Aorta (tissue), 5 donors: Measurements from ENCODE around the gene TARM1. TPM values are rescaled to one million over a fixed set of nuclear protein-coding genes. Genes with fewer than 3 reads are reported as not detected.
A peak's percentile ranks its signal among the peaks of the same experiment; 100 is the strongest.

Source experiments
- ATAC-seq: fragments of 200-7000 bp; cut with Tn5 transposase; one replicate; pipeline ENCODE4 v1.9.1; 2022; ENCODE audit warnings: moderate library complexity; ENCODE audit not compliant: low FRiP score
- DNase-seq, 2 donors: peaks; one replicate each; pipeline ENCODE4 v3.0.0-alpha.2; 2020
- H3K27ac ChIP-seq, 2 donors: one replicate each; pipeline ENCODE4 v1.5.1; 2013; ENCODE audit warnings: low read length in 2 of 2, mild to moderate bottlenecking in 2 of 2, moderate library complexity in 2 of 2, control low read depth in 1 of 2, inconsistent platforms in 1 of 2, low read depth in 1 of 2
- H3K27me3 ChIP-seq, 2 donors: one replicate each; pipeline ENCODE4 v1.6.1; 2013; ENCODE audit warnings: control low read depth in 1 of 2, low read length in 1 of 2, mild to moderate bottlenecking in 1 of 2, moderate library complexity in 1 of 2; ENCODE audit not compliant: insufficient read depth in 2 of 2, control insufficient read depth in 1 of 2
- H3K36me3 ChIP-seq, 2 donors: one replicate each; pipeline ENCODE4 v1.6.1; 2013; ENCODE audit warnings: control low read depth in 1 of 2, low read length in 1 of 2, mild to moderate bottlenecking in 1 of 2; ENCODE audit not compliant: insufficient read depth in 2 of 2, control insufficient read depth in 1 of 2
- H3K4me1 ChIP-seq, 2 donors: one replicate each; pipeline ENCODE4 v1.6.1; 2013; ENCODE audit warnings: low read length in 2 of 2, control low read depth in 1 of 2, mild to moderate bottlenecking in 1 of 2, moderate library complexity in 1 of 2; ENCODE audit not compliant: insufficient read depth in 2 of 2, control insufficient read depth in 1 of 2
- H3K4me3 ChIP-seq, 2 donors: one replicate each; pipeline ENCODE4 v1.5.1; 2013; ENCODE audit warnings: low read length in 2 of 2, control low read depth in 1 of 2, mild to moderate bottlenecking in 1 of 2
- H3K9me3 ChIP-seq: one replicate; pipeline ENCODE4 v1.6.1; 2013; ENCODE audit warnings: mild to moderate bottlenecking, low read length; ENCODE audit not compliant: control insufficient read depth
- WGBS, 2 donors: extraction: QIAGEN DNeasy Blood & Tissue Kit; methylation state at CpG; one replicate each; pipeline ENCODE4 v1.1.7; 2013; 5-methylcytosine and 5-hydroxymethylcytosine counted together
- intact Hi-C, 2 donors: fragments of 100-400 bp; cut with DNase I; formaldehyde crosslinking; loops; one replicate each; pipeline versions ENCODE4 v1.14.2 to v1.15.0; 2022
- polyA plus RNA-seq, 2 donors: library from polyadenylated mRNA; stranded (reverse); fragments of 200-250 nt; gene quantifications; one replicate each; pipeline ENCODE4 v1.2.3, GENCODE V29; 2013
- total RNA-seq, 2 donors: library from RNA; stranded (reverse); fragmentation: NEBNext Ultra II Directional; extraction: Animal tissue kit (Norgen Biotek cat#: 25700); gene quantifications; one replicate each; pipeline ENCODE4 v1.2.1, GENCODE V29; 2021
- donor health status: healthy with polysubstance abuse.
- donor health status: Bipolar disorder and iron deficiency.
- donor health status: DM: no; HTN: no; CAD: no.
- donor health status: DM: no; HTN: no; CAD: no.
- donor health status: DM: yes; HTN: yes; CAD: no.

Gene TARM1
- total and polyA plus RNA-seq, 4 donors: not detected

DNA sequence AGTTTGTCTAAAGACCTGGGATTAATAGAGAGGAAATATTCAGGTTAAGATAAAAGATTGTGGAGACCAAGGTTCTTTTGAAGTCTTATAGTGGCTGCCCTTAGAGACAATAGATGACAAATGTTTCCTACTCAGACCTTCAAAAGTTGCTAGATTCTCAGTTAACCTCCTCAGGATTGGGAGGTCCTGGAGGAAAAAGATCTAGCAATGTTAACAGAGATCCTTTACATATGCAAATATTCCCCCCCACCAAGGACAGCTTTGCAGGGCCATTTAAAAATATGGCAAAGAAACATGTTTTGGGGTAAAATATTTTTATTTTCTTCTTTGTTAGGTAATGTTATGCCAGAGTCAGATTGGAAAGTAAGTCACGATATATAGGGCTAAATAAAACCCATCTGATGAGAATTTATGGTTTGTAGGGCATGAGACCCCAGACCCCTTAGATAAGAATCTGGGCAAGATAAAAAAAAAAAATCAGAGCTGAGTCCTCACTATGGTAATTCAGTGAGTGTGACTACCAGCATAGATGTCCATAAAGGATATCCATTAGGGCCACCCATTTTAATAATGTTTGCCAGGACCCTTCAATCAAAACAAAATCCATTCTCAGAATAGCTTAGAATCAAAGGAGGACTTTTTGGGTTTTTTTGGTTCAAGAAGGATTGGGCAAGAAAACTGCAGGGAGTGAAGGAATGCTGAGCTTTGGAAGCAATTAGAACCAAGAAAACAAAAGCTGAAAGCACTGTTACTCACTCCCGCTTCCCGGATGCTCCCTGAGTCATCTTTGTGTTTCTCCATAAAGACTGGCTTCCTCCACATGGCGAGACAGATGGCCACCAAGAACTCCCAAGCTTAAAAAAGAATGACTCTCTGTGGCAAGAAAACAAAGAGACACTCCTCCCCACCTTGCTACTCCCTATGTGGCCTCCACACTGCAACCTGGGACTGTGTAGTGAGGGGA lies 45.7 kb downstream of the TARM1 start:
- Histone ChIP-seq H3K27ac (no peak overlapping the region), H3K27me3 (no peaks in the 10 kb centered on the region), H3K36me3 (no peaks in the 10 kb centered on the region), H3K9me3 (no peaks in the 10 kb centered on the region), H3K4me3 (no peak overlapping the region), H3K4me1 (no peaks in the 10 kb centered on the region)
- DNase-seq (no peak), ATAC-seq (no peak)
- WGBS, 2 donors: 29 to 31% methylated on average over 4 of the region's 4 CpGs
- intact Hi-C loops: no loop called here

DNA sequence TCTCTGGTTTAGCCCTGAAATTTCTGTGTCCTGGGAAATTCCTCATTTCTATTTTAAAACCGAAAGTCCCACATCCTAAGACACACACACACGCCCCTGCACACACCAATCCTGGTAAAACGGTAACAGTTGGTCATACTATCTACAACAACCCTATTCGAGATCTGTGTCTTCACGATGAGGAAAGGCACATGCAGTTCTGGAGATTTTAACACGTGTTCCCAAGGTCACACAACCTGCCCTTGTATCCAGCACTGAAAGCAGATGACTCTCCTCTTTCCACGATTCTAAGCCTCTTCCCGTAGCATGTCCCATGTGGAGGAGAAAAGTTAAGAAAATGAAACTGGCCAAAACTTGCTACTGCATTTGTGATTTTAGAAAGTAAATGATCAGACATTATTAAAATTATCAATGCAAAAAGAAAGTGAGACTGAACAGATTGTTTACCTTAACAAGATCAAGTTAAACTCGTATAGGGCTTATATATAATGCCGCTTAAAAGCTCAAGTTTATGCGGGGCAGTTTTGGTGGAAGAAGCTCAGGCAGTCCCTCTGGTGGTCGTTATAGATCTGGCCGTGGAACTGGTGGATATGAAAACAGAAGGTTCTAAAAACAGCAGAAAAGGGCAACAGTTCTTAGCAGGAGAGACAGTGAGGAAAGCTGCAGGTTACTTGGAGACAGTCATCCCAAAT lies 50.1 kb downstream of the TARM1 start:
- ATAC-seq: no peak
- 46 to 48% methylated on average over 13 of the region's 13 CpGs for WGBS, 2 donors
- H3K27ac ChIP-seq: no peak overlapping the region
- H3K9me3 ChIP-seq: no peaks in the 10 kb centered on the region
- no peaks in the 10 kb centered on the region for H3K4me1 ChIP-seq
- no peaks in the 10 kb centered on the region for H3K27me3 ChIP-seq
- intact Hi-C loops: no loop called here
- no peak overlapping the region for H3K4me3 ChIP-seq
- no peaks in the 10 kb centered on the region for H3K36me3 ChIP-seq
- no peak for DNase-seq

DNA sequence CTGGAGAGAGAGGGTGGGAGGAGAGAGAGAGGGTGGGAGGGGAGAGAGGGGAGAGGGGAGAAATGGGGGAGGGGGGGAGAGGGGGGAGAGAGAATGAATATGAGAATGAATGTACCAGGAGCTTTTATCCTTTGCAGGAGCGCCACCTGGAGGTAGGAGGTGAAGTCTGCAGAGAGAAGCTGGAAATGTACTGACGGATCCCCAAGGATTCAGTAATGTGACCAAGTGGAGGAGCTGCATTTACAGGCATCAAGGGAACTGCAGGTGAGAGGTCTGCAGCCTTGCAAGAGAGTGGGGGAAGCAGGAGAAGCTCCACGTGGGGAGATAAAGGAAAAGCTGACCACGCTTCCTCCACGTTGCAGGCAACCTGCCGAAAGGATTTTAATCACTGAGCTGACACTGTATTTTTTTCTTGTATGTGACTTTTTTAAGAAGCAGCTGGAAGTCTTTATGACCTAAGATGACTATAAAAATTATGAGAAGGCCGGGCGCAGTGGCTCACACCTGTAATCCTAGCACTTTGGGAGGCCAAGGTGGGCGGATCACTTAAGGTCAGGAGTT lies 51.2 kb downstream of the TARM1 start:
- H3K36me3 ChIP-seq: no peaks in the 10 kb centered on the region
- ATAC-seq: peak; percentile 52
- H3K27me3 ChIP-seq: no peaks in the 10 kb centered on the region
- H3K27ac ChIP-seq: no peak overlapping the region
- H3K9me3 ChIP-seq: no peaks in the 10 kb centered on the region
- intact Hi-C loops: loop anchor here in 1 of 2 donors (5.0 kb wide), 1 partner anchor 238 kb away; no protein-coding TSS in a partner anchor
- 38 to 42% methylated on average over 9 of the region's 9 CpGs for WGBS, 2 donors
- peak in 1 of 2 donors; percentile 56 for DNase-seq
- H3K4me1 ChIP-seq: no peaks in the 10 kb centered on the region
- no peak overlapping the region for H3K4me3 ChIP-seq

DNA sequence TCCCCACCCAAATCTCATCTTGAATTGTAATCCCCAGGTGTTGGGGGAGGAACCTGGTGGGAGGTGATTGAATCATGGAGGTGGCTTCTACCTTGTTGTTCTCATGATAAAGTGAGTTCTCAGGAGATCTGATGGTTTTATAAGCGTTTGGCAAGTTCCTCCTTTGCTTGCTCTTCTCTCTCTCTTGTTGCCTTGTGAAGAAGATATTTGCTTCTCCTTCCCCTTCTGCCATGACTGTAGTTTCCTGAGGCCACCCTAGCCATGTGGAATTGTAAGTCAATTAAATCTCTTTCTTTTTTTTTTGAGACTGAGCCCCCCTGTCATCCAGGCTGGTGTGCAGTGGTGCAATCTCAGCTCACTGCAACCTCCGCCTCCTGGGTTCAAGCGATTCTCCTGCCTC lies 51.9 kb downstream of the TARM1 start:
- WGBS, 2 donors: 80 to 84% methylated on average over 3 of the region's 3 CpGs
- no peak for DNase-seq
- H3K36me3 ChIP-seq: no peaks in the 10 kb centered on the region
- H3K9me3 ChIP-seq: no peaks in the 10 kb centered on the region
- no peak overlapping the region for H3K27ac ChIP-seq
- H3K4me1 ChIP-seq: no peaks in the 10 kb centered on the region
- ATAC-seq: no peak
- no peak overlapping the region for H3K4me3 ChIP-seq
- intact Hi-C loops: loop anchor here in 1 of 2 donors (5.0 kb wide), 1 partner anchor 237 kb away; no protein-coding TSS in a partner anchor
- H3K27me3 ChIP-seq: no peaks in the 10 kb centered on the region

DNA sequence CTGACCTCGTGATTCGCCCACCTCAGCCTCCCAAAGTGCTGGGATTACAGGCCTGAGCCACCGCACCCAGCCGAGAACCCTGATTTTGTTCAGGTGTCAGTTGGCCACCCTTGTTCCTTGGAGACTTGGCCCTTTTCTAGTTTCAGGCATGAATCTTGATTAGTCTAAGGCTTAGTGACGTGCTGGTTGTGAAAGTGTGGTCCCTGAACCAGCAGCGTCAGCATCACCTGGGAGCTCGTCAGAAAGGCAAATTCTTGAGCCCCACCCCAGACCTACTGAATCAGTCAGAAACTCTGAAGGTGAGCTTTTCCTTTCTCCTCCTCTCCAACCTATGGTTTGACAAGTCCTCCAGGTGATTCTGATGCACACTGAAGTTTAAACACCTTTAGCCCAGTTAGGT lies 54.5 kb downstream of the TARM1 start:
- Histone ChIP-seq H3K27me3 (no peaks in the 10 kb centered on the region), H3K4me1 (no peaks in the 10 kb centered on the region), H3K27ac (no peak overlapping the region), H3K9me3 (no peaks in the 10 kb centered on the region), H3K36me3 (no peaks in the 10 kb centered on the region), H3K4me3 (no peak overlapping the region)
- no peak for DNase-seq
- ATAC-seq: no peak
- WGBS, 2 donors: 62 to 63% methylated on average over 7 of the region's 7 CpGs
- intact Hi-C loops: loop anchor here in 1 of 2 donors (5.0 kb wide), 1 partner anchor 234 kb away; no protein-coding TSS in a partner anchor

DNA sequence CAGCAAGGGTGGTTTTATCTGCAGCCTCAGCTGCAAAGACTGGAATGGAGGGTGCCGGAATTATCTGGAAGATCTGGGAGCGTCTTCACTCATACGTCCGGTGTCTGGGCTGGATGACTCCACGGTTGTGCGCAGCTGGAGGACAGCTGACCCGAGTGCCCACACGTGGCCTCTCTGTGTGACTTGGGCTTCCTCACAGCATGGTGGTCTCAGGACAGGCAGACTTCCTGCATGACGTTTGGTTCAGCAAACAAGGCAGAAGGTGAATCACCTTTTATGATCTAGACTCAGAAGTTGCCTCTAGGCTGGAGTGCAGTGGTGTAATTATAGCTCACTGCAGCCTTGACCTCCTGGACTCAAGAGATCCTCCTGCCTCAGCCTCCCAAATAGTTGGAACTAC lies 56.5 kb downstream of the TARM1 start:
- no peak overlapping the region for H3K27ac ChIP-seq
- H3K27me3 ChIP-seq: no peaks in the 10 kb centered on the region
- H3K36me3 ChIP-seq: no peaks in the 10 kb centered on the region
- intact Hi-C loops: loop anchor here (5.0 kb wide), 2 partner anchors 182 to 232 kb away; no protein-coding TSS in a partner anchor
- no peak for ATAC-seq
- no peaks in the 10 kb centered on the region for H3K9me3 ChIP-seq
- no peak overlapping the region for H3K4me3 ChIP-seq
- WGBS, 2 donors: 81 to 89% methylated on average over 9 of the region's 9 CpGs
- no peaks in the 10 kb centered on the region for H3K4me1 ChIP-seq
- DNase-seq: no peak

- intact Hi-C loops: loop anchor here (2.0 to 5.0 kb wide), 3 partner anchors 180 to 231 kb away; no protein-coding TSS in a partner anchor
- DNase-seq (no peak), ATAC-seq (no peak)
- H3K27ac ChIP-seq: no peak overlapping the region
- no peaks in the 10 kb centered on the region for H3K4me1 ChIP-seq
- H3K9me3 ChIP-seq: no peaks in the 10 kb centered on the region
- 39 to 40% methylated on average over 3 of the region's 3 CpGs for WGBS, 2 donors
- no peaks in the 10 kb centered on the region for H3K27me3 ChIP-seq
- H3K36me3 ChIP-seq: no peaks in the 10 kb centered on the region
- H3K4me3 ChIP-seq: no peak overlapping the region
These were observed 58.0 kb downstream of the TARM1 start for GRCh38 chr19:54023191-54023590.

DNA sequence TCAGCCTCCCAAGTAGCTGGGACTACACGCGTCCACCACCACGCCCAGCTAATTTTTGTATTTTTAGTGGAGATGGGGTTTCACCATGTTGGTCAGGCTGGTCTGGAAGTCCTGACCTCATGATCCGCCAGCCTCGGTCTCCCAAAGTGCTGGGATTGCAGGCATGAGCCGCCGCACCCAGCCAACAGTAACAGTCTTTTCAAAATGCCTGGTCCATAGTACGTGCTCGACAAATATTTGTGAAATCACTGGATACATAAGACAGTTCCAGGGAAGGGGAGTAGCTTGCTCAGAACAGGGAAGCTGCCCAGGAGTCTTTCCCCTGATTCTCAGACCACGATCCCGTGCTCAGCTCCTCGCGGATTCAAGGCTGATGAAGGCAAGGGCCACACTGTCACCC lies 59.2 kb downstream of the TARM1 start:
- H3K4me3 ChIP-seq: no peak overlapping the region
- intact Hi-C loops: loop anchor here (2.0 to 5.0 kb wide), 3 partner anchors 179 to 230 kb away; no protein-coding TSS in a partner anchor
- no peaks in the 10 kb centered on the region for H3K4me1 ChIP-seq
- no peak for DNase-seq
- 85 to 88% methylated on average over 13 of the region's 13 CpGs for WGBS, 2 donors
- no peaks in the 10 kb centered on the region for H3K36me3 ChIP-seq
- peaks cover 1% of the 10 kb centered on the region for H3K9me3 ChIP-seq
- H3K27ac ChIP-seq: no peak overlapping the region
- no peak for ATAC-seq
- no peaks in the 10 kb centered on the region for H3K27me3 ChIP-seq
